ENCODE measurements around the gene OSM.

- TF ChIP-seq CTCF (IDR thresholded peaks at IDR 0.05), result no peak
- TF ChIP-seq POLR2A (IDR thresholded peaks at IDR 0.05), result no peak
- TF ChIP-seq EP300 (IDR thresholded peaks at IDR 0.05), result no peak
- no peak for TF ChIP-seq POLR2AphosphoS5 (IDR thresholded peaks at IDR 0.05)
Measured at GRCh38 chr22:30279046-30279788, 12.6 kb upstream of the OSM start.

All from gastroesophageal sphincter (tissue), 3 donors.